Caco-2 (cell line): ENCODE data around the gene ZMAT5. TPM values are rescaled to one million over a fixed set of nuclear protein-coding genes. Genes with fewer than 3 reads are reported as not detected.

Experiments used
- BruUV-seq: library from RNA; stranded (reverse); fragments of 400-500 nt; replicated peaks from 2 replicates; lab custom pipeline; 2021; lab: Mats Ljungman, UMichigan
- CTCF ChIA-PET: fragments of 300-600 bp; sonication (Branson Sonifier 250); formaldehyde crosslinking; loops from one replicate; lab custom pipeline; 2022; ENCODE audit warnings: antibody characterized with exemption; lab: Charles Lee
- POLR2A ChIA-PET: fragments of 300-600 bp; sonication (Branson Sonifier 250); formaldehyde crosslinking; loops from one replicate; lab custom pipeline; 2022; ENCODE audit warnings: antibody characterized with exemption; lab: Charles Lee
- DNase-seq, 2 experiments: peaks; one replicate each; pipeline versions ENCODE4 v3.0.0 to v3.0.0-alpha.2; 2020 to 2022
- H3K27me3 ChIP-seq: replicated peaks from 2 replicates; pipeline ENCODE4 v1.6.0; 2011; ENCODE audit warnings: low read length; ENCODE audit not compliant: control insufficient read depth, insufficient read depth
- H3K36me3 ChIP-seq: 2 replicates; pipeline ENCODE4 v1.5.1; 2011; ENCODE audit warnings: low read length; ENCODE audit not compliant: control insufficient read depth, insufficient read depth
- H3K4me1 ChIP-seq: fragments of 250-450 bp; sonication (Bioruptor Pico); 2 replicates; pipeline ENCODE4 v1.5.1; 2020; ENCODE audit warnings: mild to moderate bottlenecking
- H3K4me3 ChIP-seq: 2 replicates; pipeline ENCODE4 v1.5.1; 2011; ENCODE audit warnings: low read depth, mild to moderate bottlenecking, control low read depth, low read length
- H3K9me3 ChIP-seq: fragments of 250-450 bp; sonication (Bioruptor Pico); 2 replicates; pipeline ENCODE4 v1.5.1; 2020; ENCODE audit warnings: mild to moderate bottlenecking, moderate library complexity
- H3K27ac Mint-ChIP-seq: one replicate; pipeline ENCODE4 v1.8.0; 2022; ENCODE audit warnings: mixed read lengths; ENCODE audit not compliant: unreplicated experiment
- H3K27me3 Mint-ChIP-seq: one replicate; pipeline ENCODE4 v1.8.0; 2022; ENCODE audit warnings: mixed read lengths; ENCODE audit not compliant: insufficient read depth, unreplicated experiment
- H3K36me3 Mint-ChIP-seq: one replicate; pipeline ENCODE4 v1.8.0; 2022; ENCODE audit warnings: mild to moderate bottlenecking, mixed read lengths; ENCODE audit not compliant: insufficient read depth, unreplicated experiment
- H3K4me1 Mint-ChIP-seq: one replicate; pipeline ENCODE4 v1.8.0; 2022; ENCODE audit warnings: low read depth, mixed read lengths; ENCODE audit not compliant: unreplicated experiment
- H3K4me3 Mint-ChIP-seq: one replicate; pipeline ENCODE4 v1.8.0; 2022; ENCODE audit warnings: mild to moderate bottlenecking, moderate library complexity, mixed read lengths; ENCODE audit not compliant: unreplicated experiment
- H3K9me3 Mint-ChIP-seq: one replicate; pipeline ENCODE4 v1.8.0; 2022; ENCODE audit warnings: mixed read lengths; ENCODE audit not compliant: unreplicated experiment
- intact Hi-C: fragments of 100-400 bp; cut with micrococcal nuclease; formaldehyde crosslinking; loops from one replicate; pipeline ENCODE4 v1.10.0; 2022; ENCODE audit not compliant: unreplicated experiment
- total RNA-seq: library from RNA; stranded (reverse); gene quantifications from 2 replicates; pipeline ENCODE4 v1.2.3, GENCODE V29; 2022
- TF ChIP-seq, protein P1 (sequence below), 2 experiments: fragments of 200-600 bp in 1 of 2; IDR thresholded peaks; 1 replicate in 1 of 2; 2 replicates in 1 of 2; pipeline versions ENCODE4 v1.5.1 to v1.8.0; 2011 to 2022; ENCODE audit warnings: antibody characterized with exemption in 1 of 2, control low read depth in 1 of 2, inconsistent platforms in 1 of 2, low read depth in 1 of 2, low read length in 1 of 2, mild to moderate bottlenecking in 1 of 2, moderate library complexity in 1 of 2; ENCODE audit not compliant: insufficient read depth in 1 of 2, severe bottlenecking in 1 of 2, unreplicated experiment in 1 of 2

ZMAT5 gene
- total RNA-seq, 1 experiment from 2014 or later = 19.7 TPM

GRCh38 chr22:29734406-29734805, 32.4 kb downstream of the ZMAT5 start:
- H3K36me3 ChIP-seq = no peaks in the 10 kb centered on the region
- POLR2A ChIA-PET = no interaction called here
- intact Hi-C loops = no loop called here
- no TSS peak for BruUV-seq
- H3K27me3 ChIP-seq = no peaks in the 10 kb centered on the region
- Mint-ChIP-seq H3K4me1 (no peaks in the 10 kb centered on the region), H3K9me3 (no peaks in the 10 kb centered on the region), H3K27ac (no peak overlapping the region), H3K27me3 (no peaks in the 10 kb centered on the region), H3K36me3 (no peaks in the 10 kb centered on the region), H3K4me3 (no peak overlapping the region)
- peaks cover 4% of the 10 kb centered on the region; the same call in 1 of the 2 replicates for H3K4me1 ChIP-seq
- CTCF ChIA-PET = no interaction called here
- no peak for DNase-seq
- no peak overlapping the region for H3K4me3 ChIP-seq
- TF ChIP-seq, protein P1, sequence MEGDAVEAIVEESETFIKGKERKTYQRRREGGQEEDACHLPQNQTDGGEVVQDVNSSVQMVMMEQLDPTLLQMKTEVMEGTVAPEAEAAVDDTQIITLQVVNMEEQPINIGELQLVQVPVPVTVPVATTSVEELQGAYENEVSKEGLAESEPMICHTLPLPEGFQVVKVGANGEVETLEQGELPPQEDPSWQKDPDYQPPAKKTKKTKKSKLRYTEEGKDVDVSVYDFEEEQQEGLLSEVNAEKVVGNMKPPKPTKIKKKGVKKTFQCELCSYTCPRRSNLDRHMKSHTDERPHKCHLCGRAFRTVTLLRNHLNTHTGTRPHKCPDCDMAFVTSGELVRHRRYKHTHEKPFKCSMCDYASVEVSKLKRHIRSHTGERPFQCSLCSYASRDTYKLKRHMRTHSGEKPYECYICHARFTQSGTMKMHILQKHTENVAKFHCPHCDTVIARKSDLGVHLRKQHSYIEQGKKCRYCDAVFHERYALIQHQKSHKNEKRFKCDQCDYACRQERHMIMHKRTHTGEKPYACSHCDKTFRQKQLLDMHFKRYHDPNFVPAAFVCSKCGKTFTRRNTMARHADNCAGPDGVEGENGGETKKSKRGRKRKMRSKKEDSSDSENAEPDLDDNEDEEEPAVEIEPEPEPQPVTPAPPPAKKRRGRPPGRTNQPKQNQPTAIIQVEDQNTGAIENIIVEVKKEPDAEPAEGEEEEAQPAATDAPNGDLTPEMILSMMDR (IDR thresholded peaks at IDR 0.05; ENCODE audit: insufficient read depth in 1 of 2, low read depth in 1 of 2, low read length in 1 of 2, severe bottlenecking in 1 of 2, unreplicated experiment in 1 of 2) = no peak
- no peaks in the 10 kb centered on the region for H3K9me3 ChIP-seq

GRCh38 chr22:29733362-29734201, 33.2 kb downstream of the ZMAT5 start:
- no peaks in the 10 kb centered on the region for H3K27me3 Mint-ChIP-seq
- Histone ChIP-seq H3K4me3 (no peak overlapping the region), H3K27me3 (no peaks in the 10 kb centered on the region), H3K4me1 (peaks cover 4% of the 10 kb centered on the region; the same call in 1 of the 2 replicates), H3K36me3 (no peaks in the 10 kb centered on the region), H3K9me3 (no peaks in the 10 kb centered on the region)
- no peaks in the 10 kb centered on the region for H3K4me1 Mint-ChIP-seq
- CTCF ChIA-PET = no interaction called here
- DNase-seq = no peak
- H3K4me3 Mint-ChIP-seq = no peak overlapping the region
- POLR2A ChIA-PET = no interaction called here
- intact Hi-C loops = no loop called here
- TF ChIP-seq, protein P1 (IDR thresholded peaks at IDR 0.05; ENCODE audit: insufficient read depth in 1 of 2, low read depth in 1 of 2, low read length in 1 of 2, severe bottlenecking in 1 of 2, unreplicated experiment in 1 of 2) = no peak
- BruUV-seq = no TSS peak
- no peak overlapping the region for H3K27ac Mint-ChIP-seq
- H3K9me3 Mint-ChIP-seq = no peaks in the 10 kb centered on the region
- H3K36me3 Mint-ChIP-seq = no peaks in the 10 kb centered on the region

GRCh38 chr22:29732883-29733282, 33.9 kb downstream of the ZMAT5 start:
- ChIA-PET POLR2A (no interaction called here), CTCF (no interaction called here)
- TF ChIP-seq, protein P1 (IDR thresholded peaks at IDR 0.05; ENCODE audit: insufficient read depth in 1 of 2, low read depth in 1 of 2, low read length in 1 of 2, severe bottlenecking in 1 of 2, unreplicated experiment in 1 of 2) = no peak
- Mint-ChIP-seq H3K36me3 (no peaks in the 10 kb centered on the region), H3K4me1 (no peaks in the 10 kb centered on the region), H3K27ac (no peak overlapping the region), H3K9me3 (no peaks in the 10 kb centered on the region), H3K27me3 (no peaks in the 10 kb centered on the region), H3K4me3 (no peak overlapping the region)
- Histone ChIP-seq H3K9me3 (no peaks in the 10 kb centered on the region), H3K36me3 (no peaks in the 10 kb centered on the region), H3K4me3 (no peak overlapping the region), H3K4me1 (peaks cover 4% of the 10 kb centered on the region; the same call in 1 of the 2 replicates), H3K27me3 (no peaks in the 10 kb centered on the region)
- no peak for DNase-seq
- BruUV-seq = no TSS peak
- intact Hi-C loops = no loop called here
